ENCODE results near the gene LY86.

LY86 gene

GRCh38 chr6:6622501-6622900 lies 34.0 kb downstream of the LY86 start:
- intact Hi-C loops (cut with DNase I; ENCODE audit: low total_unique reads): no loop called here
- H3K4me1 ChIP-seq: peaks cover 0 to 11% (median 4%) of the 10 kb centered on the region in 4 donors
- no peak overlapping the region for H3K4me3 ChIP-seq
- no peaks in the 10 kb centered on the region for H3K9me3 ChIP-seq
- H3K27me3 ChIP-seq: no peaks in the 10 kb centered on the region
- no peaks in the 10 kb centered on the region for H3K36me3 ChIP-seq
- no peak for DNase-seq
- TF ChIP-seq CTCF (IDR thresholded peaks at IDR 0.05): no peak
- H3K27ac ChIP-seq: no peak overlapping the region

- no peak for TF ChIP-seq CTCF (IDR thresholded peaks at IDR 0.05)
- Histone ChIP-seq H3K27ac (no peak overlapping the region), H3K4me1 (peaks cover 0 to 11% (median 4%) of the 10 kb centered on the region in 4 donors), H3K9me3 (no peaks in the 10 kb centered on the region), H3K4me3 (no peak overlapping the region), H3K27me3 (no peaks in the 10 kb centered on the region), H3K36me3 (no peaks in the 10 kb centered on the region)
- DNase-seq: no peak
- intact Hi-C loops (cut with DNase I; ENCODE audit: low total_unique reads): no loop called here
Observed at GRCh38 chr6:6623553-6623952, 35.0 kb downstream of the LY86 start.

GRCh38 chr6:6624269-6624990 lies 35.9 kb downstream of the LY86 start:
- no peaks in the 10 kb centered on the region for H3K36me3 ChIP-seq
- no peak overlapping the region for H3K27ac ChIP-seq
- no peak for DNase-seq
- H3K4me3 ChIP-seq: no peak overlapping the region
- intact Hi-C loops (cut with DNase I; ENCODE audit: low total_unique reads): no loop called here
- TF ChIP-seq CTCF (IDR thresholded peaks at IDR 0.05): no peak
- peaks cover 0 to 5% (median 2%) of the 10 kb centered on the region in 4 donors for H3K4me1 ChIP-seq
- no peaks in the 10 kb centered on the region for H3K27me3 ChIP-seq
- H3K9me3 ChIP-seq: no peaks in the 10 kb centered on the region

GRCh38 chr6:6626187-6626586 lies 37.7 kb downstream of the LY86 start:
- H3K36me3 ChIP-seq: no peaks in the 10 kb centered on the region
- intact Hi-C loops (cut with DNase I; ENCODE audit: low total_unique reads): no loop called here
- H3K9me3 ChIP-seq: no peaks in the 10 kb centered on the region
- no peaks in the 10 kb centered on the region for H3K27me3 ChIP-seq
- no peak overlapping the region for H3K4me3 ChIP-seq
- no peak overlapping the region for H3K27ac ChIP-seq
- no peak for TF ChIP-seq CTCF (IDR thresholded peaks at IDR 0.05)
- no peaks in the 10 kb centered on the region for H3K4me1 ChIP-seq
- no peak for DNase-seq

- no peak for DNase-seq
- intact Hi-C loops (cut with DNase I; ENCODE audit: low total_unique reads): no loop called here
Observed at GRCh38 chr6:6629402-6629801, 40.9 kb downstream of the LY86 start.

More at GRCh38 chr6:6629402-6629801, 40.9 kb downstream of the LY86 start:
- Histone ChIP-seq H3K4me1 (no peaks in the 10 kb centered on the region), H3K27ac (no peak overlapping the region), H3K4me3 (no peak overlapping the region), H3K36me3 (no peaks in the 10 kb centered on the region), H3K9me3 (no peaks in the 10 kb centered on the region), H3K27me3 (no peaks in the 10 kb centered on the region)
- no peak for TF ChIP-seq CTCF (IDR thresholded peaks at IDR 0.05)
